Measurements from ENCODE around the gene SEPTIN8. TPM values are rescaled to one million over a fixed set of nuclear protein-coding genes. Genes with fewer than 3 reads are reported as not detected.

The SEPTIN8 gene
- total and polyA plus RNA-seq, 2 of the 8 experiments (the other 6 are each of a cell fraction or from before 2014, with no cell fraction given) = 21.2 to 33.0 TPM

DNA sequence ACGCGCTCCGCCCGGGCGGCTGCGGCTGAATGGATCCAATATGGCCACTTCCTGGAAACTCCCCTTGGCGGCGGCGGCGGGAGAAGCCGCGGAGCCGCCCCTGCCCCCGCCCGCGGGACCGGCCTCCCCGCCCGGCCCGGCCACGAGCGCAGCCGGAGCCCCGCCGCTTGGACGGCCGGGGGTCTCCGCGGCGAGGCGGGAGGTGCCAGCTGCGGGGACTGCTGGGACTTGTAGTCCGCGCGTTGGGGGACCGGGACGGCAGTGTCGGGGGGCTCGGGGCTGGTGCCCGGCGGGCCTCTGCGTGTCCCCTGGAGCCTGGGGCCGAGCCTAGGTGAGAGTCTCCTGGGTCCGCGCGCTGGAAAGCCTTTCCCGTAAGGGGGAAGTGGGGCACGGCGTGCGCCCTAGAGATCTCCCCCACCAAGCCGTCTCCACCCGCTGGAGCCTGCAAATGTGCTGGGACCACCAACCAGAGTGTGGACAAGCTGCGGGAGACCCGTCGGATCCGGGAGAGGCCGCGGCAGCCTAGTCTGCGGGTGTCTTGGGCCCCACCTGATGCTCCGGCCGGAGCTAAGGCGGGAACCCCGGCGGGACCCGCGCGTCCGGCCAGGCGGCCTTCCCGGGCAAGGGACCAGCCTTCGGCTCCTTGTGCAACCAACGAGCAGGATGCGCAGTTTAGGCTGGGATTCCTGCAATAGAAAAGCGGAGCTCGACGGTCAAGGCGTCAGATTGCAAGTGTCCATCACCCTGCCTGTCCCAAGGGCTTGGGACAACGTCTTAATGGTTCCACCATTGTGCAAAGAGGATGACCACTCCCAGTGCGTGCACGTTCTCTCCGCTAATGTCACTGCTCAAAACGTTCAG is at the start of gene SEPTIN8 (continued):
- 0 out of 4 replicates have a peak, but pooled peaks of 1 of the 2 experiments have one; percentile 5 for TF ChIP-seq SIN3A (conservative IDR thresholded peaks at IDR 0.05 in 1 of 2, IDR thresholded peaks at IDR 0.05 in 1 of 2; ENCODE audit: low read depth in 1 of 2, low read length in 2 of 2)
- peak; percentile 68; the same call in 1 of the 2 replicates for TF ChIP-seq SUZ12 (IDR thresholded peaks at IDR 0.05; ENCODE audit: low read length)
- no peak for TF ChIP-seq SAP30 (IDR thresholded peaks at IDR 0.05; ENCODE audit: insufficient read depth, insufficient replicate concordance, low read length)
- TF ChIP-seq TCF12 (IDR thresholded peaks at IDR 0.05; ENCODE audit: low read depth, low read length) = no peak
- TF ChIP-seq MAX (IDR thresholded peaks at IDR 0.05) = peak; percentile 59; the same call in 1 of the 2 replicates
- no peak for TF ChIP-seq RXRA (IDR thresholded peaks at IDR 0.05; ENCODE audit: insufficient read depth, low read depth, low read length)
- peak; percentile 98 for TF ChIP-seq KDM4A (IDR thresholded peaks at IDR 0.05; ENCODE audit: low read depth, low read length, severe bottlenecking)
- TF ChIP-seq, protein P1, sequence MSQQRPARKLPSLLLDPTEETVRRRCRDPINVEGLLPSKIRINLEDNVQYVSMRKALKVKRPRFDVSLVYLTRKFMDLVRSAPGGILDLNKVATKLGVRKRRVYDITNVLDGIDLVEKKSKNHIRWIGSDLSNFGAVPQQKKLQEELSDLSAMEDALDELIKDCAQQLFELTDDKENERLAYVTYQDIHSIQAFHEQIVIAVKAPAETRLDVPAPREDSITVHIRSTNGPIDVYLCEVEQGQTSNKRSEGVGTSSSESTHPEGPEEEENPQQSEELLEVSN (IDR thresholded peaks at IDR 0.05) = peak; percentile 82
- no peak for TF ChIP-seq POLR2A (IDR thresholded peaks at IDR 0.05; ENCODE audit: control extremely low read depth in 1 of 2, low read depth in 2 of 2, low read length in 2 of 2)
- TF ChIP-seq KDM1A (IDR thresholded peaks at IDR 0.05; ENCODE audit: borderline replicate concordance, low read length) = no peak
- TF ChIP-seq TEAD4 (IDR thresholded peaks at IDR 0.05; ENCODE audit: low read depth, low read length) = no peak
- 0 out of 2 replicates have a peak, but pooled peaks have one; percentile 36 for TF ChIP-seq TAF1 (IDR thresholded peaks at IDR 0.05; ENCODE audit: low read depth, low read length)
- TF ChIP-seq NRF1 (IDR thresholded peaks at IDR 0.05; ENCODE audit: low read depth, low read length) = no peak
- peak; percentile 64; the same call in 1 of the 2 replicates for TF ChIP-seq YY1 (IDR thresholded peaks at IDR 0.05; ENCODE audit: low read depth, low read length)
- TF ChIP-seq SP1 (IDR thresholded peaks at IDR 0.05; ENCODE audit: low read depth, low read length) = no peak
- TF ChIP-seq SP4 (IDR thresholded peaks at IDR 0.05; ENCODE audit: low read length) = 0 out of 2 replicates have a peak, but pooled peaks have one; percentile 39

Data from H1 (cell line).